ENCODE results near the gene TCERG1L. TPM values are rescaled to one million over a fixed set of nuclear protein-coding genes. Genes with fewer than 3 reads are reported as not detected.

The TCERG1L gene
- total and polyA plus RNA-seq, 10 donors, result 0.03 to 1.2 (median 0.30) TPM; not detected in 3

- no peaks in the 10 kb centered on the region for H3K9me3 ChIP-seq
- H3K27ac ChIP-seq, result no peak overlapping the region
- no peaks in the 10 kb centered on the region for H3K4me1 ChIP-seq
- peak; percentile 57 for DNase-seq
- no peaks in the 10 kb centered on the region for H3K36me3 ChIP-seq
- no peaks in the 10 kb centered on the region for H3K27me3 ChIP-seq (replicated peaks in 1 of 7)
- WGBS, 5 donors, result 72 to 90% (median 87%) methylated on average over 6 to 11 of the region's 11 CpGs
- TF ChIP-seq POLR2A (IDR thresholded peaks at IDR 0.05) (no peak), CTCF (IDR thresholded peaks at IDR 0.05 in 8 of 11, conservative IDR thresholded peaks at IDR 0.05 in 3 of 11) (no peak), POLR2AphosphoS5 (IDR thresholded peaks at IDR 0.05) (no peak)
- intact Hi-C loops (cut with DNase I; ENCODE audit: low total_unique reads), result no loop called here
- no peak overlapping the region for H3K4me3 ChIP-seq
Measured at GRCh38 chr10:131257027-131257426, 54.5 kb downstream of the TCERG1L start.

GRCh38 chr10:131254859-131255252 is 56.7 kb downstream of the TCERG1L start:
- H3K4me1 ChIP-seq, result no peaks in the 10 kb centered on the region
- no peaks in the 10 kb centered on the region for H3K36me3 ChIP-seq
- TF ChIP-seq CTCF (IDR thresholded peaks at IDR 0.05 in 8 of 11, conservative IDR thresholded peaks at IDR 0.05 in 3 of 11), result no peak
- intact Hi-C loops (cut with DNase I; ENCODE audit: low total_unique reads), result no loop called here
- H3K27ac ChIP-seq, result no peak overlapping the region
- WGBS, 5 donors, result 69 to 80% (median 72%) methylated on average over 4 of the region's 4 CpGs
- H3K9me3 ChIP-seq, result no peaks in the 10 kb centered on the region
- H3K27me3 ChIP-seq (replicated peaks in 1 of 7), result peaks cover 0 to 16% (median 0%) of the 10 kb centered on the region in 7 donors
- DNase-seq, result peak; percentile 39
- H3K4me3 ChIP-seq, result no peak overlapping the region

- H3K4me1 ChIP-seq, result no peaks in the 10 kb centered on the region
- H3K27ac ChIP-seq, result no peak overlapping the region
- TF ChIP-seq POLR2AphosphoS5 (IDR thresholded peaks at IDR 0.05) (no peak), CTCF (IDR thresholded peaks at IDR 0.05 in 8 of 11, conservative IDR thresholded peaks at IDR 0.05 in 3 of 11) (no peak), POLR2A (IDR thresholded peaks at IDR 0.05) (no peak)
- no peak overlapping the region for H3K4me3 ChIP-seq
- peaks cover 0 to 18% (median 0%) of the 10 kb centered on the region in 7 donors for H3K27me3 ChIP-seq (replicated peaks in 1 of 7)
- peak; percentile 46 for DNase-seq
- 88 to 93% (median 91%) methylated on average over 22 of the region's 22 CpGs for WGBS, 5 donors
- no peaks in the 10 kb centered on the region for H3K36me3 ChIP-seq
- no peaks in the 10 kb centered on the region for H3K9me3 ChIP-seq
- intact Hi-C loops (cut with DNase I; ENCODE audit: low total_unique reads), result no loop called here
Measured at GRCh38 chr10:131253931-131254858, 57.3 kb downstream of the TCERG1L start.

GRCh38 chr10:131252567-131253276 is 58.8 kb downstream of the TCERG1L start:
- TF ChIP-seq POLR2A (IDR thresholded peaks at IDR 0.05) (no peak), POLR2AphosphoS5 (IDR thresholded peaks at IDR 0.05) (no peak), CTCF (IDR thresholded peaks at IDR 0.05 in 8 of 11, conservative IDR thresholded peaks at IDR 0.05 in 3 of 11) (no peak)
- intact Hi-C loops (cut with DNase I; ENCODE audit: low total_unique reads), result no loop called here
- no peaks in the 10 kb centered on the region for H3K4me1 ChIP-seq
- DNase-seq, result peak; percentile 69
- no peaks in the 10 kb centered on the region for H3K36me3 ChIP-seq
- 88 to 90% (median 89%) methylated on average over 15 to 21 of the region's 21 CpGs for WGBS, 5 donors
- peaks cover 0 to 22% (median 0%) of the 10 kb centered on the region in 7 donors for H3K27me3 ChIP-seq (replicated peaks in 1 of 7)
- H3K27ac ChIP-seq, result no peak overlapping the region
- no peaks in the 10 kb centered on the region for H3K9me3 ChIP-seq
- H3K4me3 ChIP-seq, result no peak overlapping the region
